ENCODE measurements around the gene LARGE1. TPM values are rescaled to one million over a fixed set of nuclear protein-coding genes. Genes with fewer than 3 reads are reported as not detected.

LARGE1 gene
- total RNA-seq, 1 donor = 13.4 TPM

- H3K4me3 ChIP-seq (ENCODE audit: low read depth, low read length) = no peak overlapping the region
- DNase-seq (ENCODE audit: low read depth) = no peak
- TF ChIP-seq CTCF (IDR thresholded peaks at IDR 0.05; ENCODE audit: insufficient read depth, low read depth, low read length) = no peak
These were observed 229.1 kb downstream of the LARGE1 start for GRCh38 chr22:33691057-33691630.

- TF ChIP-seq CTCF (IDR thresholded peaks at IDR 0.05; ENCODE audit: insufficient read depth, low read depth, low read length) = no peak
- H3K4me3 ChIP-seq (ENCODE audit: low read depth, low read length) = no peak overlapping the region
- no peak for DNase-seq (ENCODE audit: low read depth)
These were observed 231.4 kb downstream of the LARGE1 start for GRCh38 chr22:33688903-33689302.

- H3K4me3 ChIP-seq (ENCODE audit: low read depth, low read length) = no peak overlapping the region
- no peak for DNase-seq (ENCODE audit: low read depth)
- no peak for TF ChIP-seq CTCF (IDR thresholded peaks at IDR 0.05; ENCODE audit: insufficient read depth, low read depth, low read length)
These were observed 232.8 kb downstream of the LARGE1 start for GRCh38 chr22:33687464-33687863.

GRCh38 chr22:33684087-33684486 is 236.2 kb downstream of the LARGE1 start:
- H3K4me3 ChIP-seq (ENCODE audit: low read depth, low read length) = no peak overlapping the region
- no peak for DNase-seq (ENCODE audit: low read depth)
- no peak for TF ChIP-seq CTCF (IDR thresholded peaks at IDR 0.05; ENCODE audit: insufficient read depth, low read depth, low read length)

- no peak for DNase-seq (ENCODE audit: low read depth)
- no peak overlapping the region for H3K4me3 ChIP-seq (ENCODE audit: low read depth, low read length)
- no peak for TF ChIP-seq CTCF (IDR thresholded peaks at IDR 0.05; ENCODE audit: insufficient read depth, low read depth, low read length)
These were observed 237.3 kb downstream of the LARGE1 start for GRCh38 chr22:33682927-33683326.

- TF ChIP-seq CTCF (IDR thresholded peaks at IDR 0.05; ENCODE audit: insufficient read depth, low read depth, low read length) = no peak
- DNase-seq (ENCODE audit: low read depth) = no peak
- H3K4me3 ChIP-seq (ENCODE audit: low read depth, low read length) = no peak overlapping the region
These were observed 239.6 kb downstream of the LARGE1 start for GRCh38 chr22:33680632-33681031.

- no peak for DNase-seq (ENCODE audit: low read depth)
- TF ChIP-seq CTCF (IDR thresholded peaks at IDR 0.05; ENCODE audit: insufficient read depth, low read depth, low read length) = no peak
- H3K4me3 ChIP-seq (ENCODE audit: low read depth, low read length) = no peak overlapping the region
These were observed 241.8 kb downstream of the LARGE1 start for GRCh38 chr22:33678523-33678922.
